ENCODE measurements around the gene C15orf61.

The C15orf61 gene

GRCh38 chr15:67543348-67543718 lies 22.4 kb downstream of the C15orf61 start:
- TF ChIP-seq CTCF (IDR thresholded peaks at IDR 0.05) = no peak
- Histone ChIP-seq H3K4me3 (peak overlapping the region; percentile 79), H3K27ac (peak overlapping the region; percentile 73 to 86)
- DNase-seq (ENCODE audit: low spot score) = no peak

- DNase-seq (ENCODE audit: low spot score) = no peak
- TF ChIP-seq CTCF (IDR thresholded peaks at IDR 0.05) = no peak
- no peak overlapping the region for H3K4me3 ChIP-seq
- no peak overlapping the region for H3K27ac ChIP-seq
Measured at GRCh38 chr15:67544475-67544874, 23.5 kb downstream of the C15orf61 start.

- DNase-seq (ENCODE audit: low spot score) = no peak
- Histone ChIP-seq H3K4me3 (no peak overlapping the region), H3K27ac (no peak overlapping the region)
- TF ChIP-seq CTCF (IDR thresholded peaks at IDR 0.05) = no peak
Measured at GRCh38 chr15:67545864-67546263, 24.9 kb downstream of the C15orf61 start.

GRCh38 chr15:67547064-67547463 lies 26.1 kb downstream of the C15orf61 start:
- no peak overlapping the region for H3K27ac ChIP-seq

GRCh38 chr15:67547836-67548235 lies 26.9 kb downstream of the C15orf61 start:
- no peak for DNase-seq (ENCODE audit: low spot score)
- no peak for TF ChIP-seq CTCF (IDR thresholded peaks at IDR 0.05)
- Histone ChIP-seq H3K4me3 (no peak overlapping the region), H3K27ac (no peak overlapping the region)

More at GRCh38 chr15:67547064-67547463, 26.1 kb downstream of the C15orf61 start:
- no peak overlapping the region for H3K4me3 ChIP-seq
- no peak for TF ChIP-seq CTCF (IDR thresholded peaks at IDR 0.05)
- no peak for DNase-seq (ENCODE audit: low spot score)

- no peak overlapping the region for H3K27ac ChIP-seq
Measured at GRCh38 chr15:67548236-67548852, 27.4 kb downstream of the C15orf61 start.

More at GRCh38 chr15:67548236-67548852, 27.4 kb downstream of the C15orf61 start:
- H3K4me3 ChIP-seq = no peak overlapping the region
- no peak for DNase-seq (ENCODE audit: low spot score)
- TF ChIP-seq CTCF (IDR thresholded peaks at IDR 0.05) = no peak
